Lung (tissue), 12 donors: ENCODE results near the gene TMEM108. TPM values are rescaled to one million over a fixed set of nuclear protein-coding genes. Genes with fewer than 3 reads are reported as not detected.

ENCODE experiments used
- ATAC-seq: fragments of 200-7000 bp; cut with Tn5 transposase; one replicate; pipeline ENCODE4 v1.9.1; 2020; ENCODE audit warnings: moderate number of reproducible peaks; ENCODE audit not compliant: insufficient read depth, low FRiP score
- DNase-seq, 3 donors: peaks; one replicate each; pipeline ENCODE4 v3.0.0-alpha.2; 2013 to 2017
- H3K27ac ChIP-seq, 2 donors: one replicate each; pipeline ENCODE4 v1.5.1; 2013; ENCODE audit warnings: mild to moderate bottlenecking in 2 of 2, moderate library complexity in 2 of 2, control low read depth in 1 of 2, inconsistent platforms in 1 of 2, low read depth in 1 of 2, low read length in 1 of 2
- H3K27me3 ChIP-seq, 3 donors: one replicate each; pipeline ENCODE4 v1.5.1; 2013; ENCODE audit warnings: low read length in 2 of 3; ENCODE audit not compliant: control insufficient read depth in 3 of 3, insufficient read depth in 3 of 3
- H3K36me3 ChIP-seq, 4 donors: one replicate each; pipeline ENCODE4 v1.5.1; 2013; ENCODE audit warnings: low read length in 4 of 4, mild to moderate bottlenecking in 1 of 4, moderate library complexity in 1 of 4; ENCODE audit not compliant: control insufficient read depth in 4 of 4, insufficient read depth in 4 of 4
- H3K4me1 ChIP-seq, 5 donors: one replicate each; pipeline ENCODE4 v1.5.1; 2013; ENCODE audit warnings: low read length in 5 of 5, mild to moderate bottlenecking in 2 of 5, moderate library complexity in 1 of 5; ENCODE audit not compliant: control insufficient read depth in 5 of 5, insufficient read depth in 5 of 5
- H3K4me3 ChIP-seq: one replicate; pipeline ENCODE4 v1.5.1; 2013; ENCODE audit warnings: mild to moderate bottlenecking, control low read depth, moderate library complexity
- H3K9ac ChIP-seq, 2 donors: one replicate each; pipeline ENCODE4 v1.5.1; 2013; ENCODE audit warnings: low read length in 2 of 2, control low read depth in 1 of 2; ENCODE audit not compliant: insufficient read depth in 1 of 2
- H3K9me3 ChIP-seq, 4 donors: one replicate each; pipeline ENCODE4 v1.5.1; 2013; ENCODE audit warnings: low read length in 3 of 4, mild to moderate bottlenecking in 1 of 4, moderate library complexity in 1 of 4; ENCODE audit not compliant: control insufficient read depth in 4 of 4, insufficient read depth in 3 of 4
- WGBS, 2 donors: extraction: QIAGEN DNeasy Blood & Tissue Kit; methylation state at CpG; one replicate each; pipeline ENCODE4 v1.1.7; 2013; 5-methylcytosine and 5-hydroxymethylcytosine counted together
- polyA plus RNA-seq, 2 donors: library from polyadenylated mRNA; stranded (reverse); fragments of 200-250 nt; gene quantifications; one replicate each; pipeline ENCODE4 v1.2.1, GENCODE V29; 2013
- total RNA-seq, 2 donors: library from RNA; depleted of rRNA in 1 of 2; stranded (reverse); fragments of >200 nt in 1 of 2; gene quantifications; one replicate each; pipeline ENCODE4 v1.2.1, GENCODE V29; 2014 to 2021
- TF ChIP-seq, protein P1 (sequence below): IDR thresholded peaks from 2 replicates; pipeline ENCODE4 v1.5.1; 2012; ENCODE audit warnings: mild to moderate bottlenecking; ENCODE audit errors: control extremely low read depth, extremely low read depth
- donor health status: control.
- donor health status: control.
- donor health status: Bipolar disorder and iron deficiency.
- donor health status: healthy.
- donor health status: DM: yes; HTN: yes; CAD: no.

TMEM108 gene
- total and polyA plus RNA-seq, 4 donors, result 3.0 to 16.9 (median 7.6) TPM

GRCh38 chr3:133032301-133032700, 5.9 kb upstream of the TMEM108 start:
- no peak for DNase-seq
- Histone ChIP-seq H3K27me3 (no peaks in the 10 kb centered on the region), H3K9me3 (no peaks in the 10 kb centered on the region), H3K36me3 (no peaks in the 10 kb centered on the region), H3K4me3 (no peak overlapping the region), H3K27ac (no peak overlapping the region), H3K4me1 (no peaks in the 10 kb centered on the region), H3K9ac (no peak overlapping the region)
- TF ChIP-seq, protein P1, sequence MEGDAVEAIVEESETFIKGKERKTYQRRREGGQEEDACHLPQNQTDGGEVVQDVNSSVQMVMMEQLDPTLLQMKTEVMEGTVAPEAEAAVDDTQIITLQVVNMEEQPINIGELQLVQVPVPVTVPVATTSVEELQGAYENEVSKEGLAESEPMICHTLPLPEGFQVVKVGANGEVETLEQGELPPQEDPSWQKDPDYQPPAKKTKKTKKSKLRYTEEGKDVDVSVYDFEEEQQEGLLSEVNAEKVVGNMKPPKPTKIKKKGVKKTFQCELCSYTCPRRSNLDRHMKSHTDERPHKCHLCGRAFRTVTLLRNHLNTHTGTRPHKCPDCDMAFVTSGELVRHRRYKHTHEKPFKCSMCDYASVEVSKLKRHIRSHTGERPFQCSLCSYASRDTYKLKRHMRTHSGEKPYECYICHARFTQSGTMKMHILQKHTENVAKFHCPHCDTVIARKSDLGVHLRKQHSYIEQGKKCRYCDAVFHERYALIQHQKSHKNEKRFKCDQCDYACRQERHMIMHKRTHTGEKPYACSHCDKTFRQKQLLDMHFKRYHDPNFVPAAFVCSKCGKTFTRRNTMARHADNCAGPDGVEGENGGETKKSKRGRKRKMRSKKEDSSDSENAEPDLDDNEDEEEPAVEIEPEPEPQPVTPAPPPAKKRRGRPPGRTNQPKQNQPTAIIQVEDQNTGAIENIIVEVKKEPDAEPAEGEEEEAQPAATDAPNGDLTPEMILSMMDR, result no peak
- WGBS, 2 donors, result 82 to 96% methylated on average over 3 of the region's 3 CpGs
- no peak for ATAC-seq

GRCh38 chr3:133037436-133037835, 755 bp upstream of the TMEM108 start:
- Histone ChIP-seq H3K9me3 (no peaks in the 10 kb centered on the region), H3K4me1 (peaks cover 0 to 35% (median 7%) of the 10 kb centered on the region in 5 donors), H3K27me3 (no peaks in the 10 kb centered on the region), H3K36me3 (no peaks in the 10 kb centered on the region), H3K27ac (no peak overlapping the region), H3K9ac (peak overlapping the region in 1 of 2 donors; percentile 46), H3K4me3 (no peak overlapping the region)
- 62 to 78% methylated on average over 9 of the region's 9 CpGs for WGBS, 2 donors
- ATAC-seq (peak; percentile 8), DNase-seq (peak; percentile 58 to 63 (median 58))
- TF ChIP-seq, protein P1, result no peak

GRCh38 chr3:133038731-133039375, 662 bp downstream of the TMEM108 start:
- peaks cover 0 to 46% (median 9%) of the 10 kb centered on the region in 5 donors for H3K4me1 ChIP-seq
- TF ChIP-seq, protein P1, result no peak
- 2 to 3% methylated on average over 31 of the region's 31 CpGs for WGBS, 2 donors
- no peaks in the 10 kb centered on the region for H3K27me3 ChIP-seq
- H3K36me3 ChIP-seq, result no peaks in the 10 kb centered on the region
- DNase-seq (peak; percentile 41 to 54 (median 41)), ATAC-seq (peak; percentile 38)
- H3K27ac ChIP-seq, result peak overlapping the region in 1 of 2 donors; percentile 62
- H3K9me3 ChIP-seq, result no peaks in the 10 kb centered on the region
- H3K4me3 ChIP-seq, result peak overlapping the region; percentile 92
- peak overlapping the region; percentile 44 to 82 for H3K9ac ChIP-seq
